NCI-H446 (cell line): ENCODE measurements around the gene CDH6.

ENCODE experiments used
- DNase-seq, 2 experiments: peaks; one replicate each; lab custom pipeline; 2025; lab: John Stamatoyannopoulos, UW

Gene CDH6

GRCh38 chr5:31193591-31194467 lies at the start of gene CDH6:
TSS of gene CDH6 (plus strand) at chr5:31193686. CDS start at chr5:31267474, 73,788 bp downstream.
- DNase-seq: no peak

DNA sequence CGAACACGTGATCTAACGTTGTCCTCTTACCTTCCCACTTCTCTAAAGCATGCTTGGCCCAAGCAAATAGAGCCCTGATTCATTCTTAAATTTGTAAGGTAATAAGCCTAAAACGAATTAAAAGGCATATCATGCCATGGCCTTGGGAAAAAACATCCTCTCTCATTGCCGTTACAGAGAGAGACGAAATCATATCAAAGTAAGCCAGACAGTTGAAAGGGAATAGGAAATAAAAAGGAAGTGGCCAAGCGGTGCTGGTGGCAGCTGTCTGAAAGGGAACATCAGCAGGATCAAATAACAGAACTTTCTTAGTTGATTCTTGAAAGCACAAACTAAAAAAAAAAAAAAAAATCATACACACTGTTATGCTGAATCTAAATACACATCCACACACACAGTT lies 49.1 kb upstream of the CDH6 start:
- no peak for DNase-seq

GRCh38 chr5:31148959-31149475 lies 44.5 kb upstream of the CDH6 start:
- no peak for DNase-seq

- no peak for DNase-seq
Observed at GRCh38 chr5:31153521-31153920, 40.0 kb upstream of the CDH6 start.

DNA sequence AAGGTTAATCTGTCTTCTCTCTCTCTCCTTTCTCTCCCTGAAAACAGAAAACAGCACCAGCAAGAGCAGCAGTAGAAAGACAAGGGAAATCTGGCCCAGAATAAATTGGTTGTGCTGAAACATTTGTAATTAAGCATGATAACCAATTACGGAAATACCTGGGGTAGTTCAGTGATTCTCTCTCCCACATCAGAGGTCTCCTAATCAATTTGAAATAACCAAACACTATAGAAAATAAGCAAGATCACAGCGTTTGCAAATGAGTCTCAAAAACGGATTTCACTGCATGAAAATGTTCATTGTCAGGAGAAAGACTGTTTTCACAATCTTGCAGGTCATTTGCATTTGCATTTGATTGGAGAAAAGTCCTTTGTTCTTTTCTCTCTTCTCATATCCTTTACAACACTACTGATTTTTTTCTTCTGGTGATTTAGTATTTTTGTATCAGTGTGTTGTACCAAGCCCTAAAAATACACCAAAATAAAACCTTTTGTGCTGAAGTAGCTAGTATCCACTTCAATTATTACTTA lies 36.8 kb upstream of the CDH6 start:
- DNase-seq: no peak

GRCh38 chr5:31157720-31158119 lies 35.8 kb upstream of the CDH6 start:
- no peak for DNase-seq

DNA sequence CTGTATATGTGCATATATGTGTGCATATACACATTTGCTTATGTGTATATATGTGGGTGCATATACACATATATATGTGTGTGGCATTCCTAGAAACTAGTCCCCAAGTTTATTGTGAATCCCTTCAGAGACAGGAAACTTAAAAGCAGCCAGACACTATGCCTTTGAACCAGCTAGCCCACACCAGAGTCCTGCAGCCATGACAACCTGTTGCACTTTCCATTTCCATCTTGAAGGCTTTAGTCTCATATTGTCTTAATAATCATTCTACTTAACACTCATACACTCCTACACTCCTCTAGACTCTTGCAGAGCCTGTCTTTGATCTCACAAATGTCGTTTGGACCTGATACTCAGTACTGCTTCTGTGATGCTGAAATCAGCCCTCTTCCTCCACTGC lies 34.8 kb upstream of the CDH6 start:
- DNase-seq: no peak

- no peak for DNase-seq
Observed at GRCh38 chr5:31161781-31162181, 31.7 kb upstream of the CDH6 start.

GRCh38 chr5:31165729-31166128 lies 27.8 kb upstream of the CDH6 start:
- no peak for DNase-seq

GRCh38 chr5:31169379-31169778 lies 24.1 kb upstream of the CDH6 start:
- no peak for DNase-seq

GRCh38 chr5:31172881-31173280 lies 20.6 kb upstream of the CDH6 start:
- DNase-seq: no peak

DNA sequence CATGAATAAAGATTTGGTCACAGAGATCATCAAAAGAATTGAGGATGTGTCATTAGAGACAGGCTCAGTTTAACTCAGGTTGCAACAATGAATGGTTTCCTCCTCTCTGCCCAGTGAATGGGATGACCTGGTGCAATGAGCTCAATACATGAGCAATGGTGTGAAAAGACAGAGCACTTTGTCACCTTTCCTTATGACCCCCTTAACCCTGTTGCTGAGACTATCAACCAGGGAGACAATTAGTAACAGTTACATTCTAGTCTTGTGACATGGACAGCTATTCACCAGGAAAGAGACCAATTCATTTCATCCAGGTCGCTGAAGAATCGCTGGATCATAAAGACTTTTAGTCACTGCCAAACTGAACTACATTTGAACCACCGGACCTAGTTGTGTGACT lies 19.9 kb upstream of the CDH6 start:
- no peak for DNase-seq

DNA sequence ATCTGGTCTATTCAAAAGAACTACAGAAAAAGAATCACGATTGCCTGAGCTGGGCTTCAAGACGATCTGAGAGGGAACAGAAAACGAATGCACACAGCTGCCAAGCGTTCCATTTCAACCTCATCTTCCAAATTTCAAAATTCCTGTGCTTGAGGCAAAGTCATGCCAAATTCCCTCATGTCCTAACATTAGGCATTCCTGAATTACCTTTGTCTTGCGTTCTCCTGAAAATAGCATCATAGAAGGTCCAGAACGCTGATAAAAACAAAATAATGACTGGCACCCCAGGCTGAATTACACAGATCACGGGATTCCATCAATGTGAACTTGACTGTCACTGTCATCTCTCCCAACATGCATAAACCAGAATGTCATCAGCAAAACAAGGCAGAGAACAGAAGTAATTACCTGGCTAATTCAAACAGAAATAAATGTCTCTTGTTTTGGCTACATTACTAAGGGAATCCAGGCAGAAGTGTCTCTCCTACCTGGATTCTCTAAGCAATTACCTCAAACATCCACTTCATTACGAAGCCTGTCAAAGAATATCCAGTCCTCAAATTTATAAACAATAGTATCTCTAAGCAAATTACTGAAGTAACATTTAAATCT lies 12.0 kb upstream of the CDH6 start:
- DNase-seq: no peak

DNA sequence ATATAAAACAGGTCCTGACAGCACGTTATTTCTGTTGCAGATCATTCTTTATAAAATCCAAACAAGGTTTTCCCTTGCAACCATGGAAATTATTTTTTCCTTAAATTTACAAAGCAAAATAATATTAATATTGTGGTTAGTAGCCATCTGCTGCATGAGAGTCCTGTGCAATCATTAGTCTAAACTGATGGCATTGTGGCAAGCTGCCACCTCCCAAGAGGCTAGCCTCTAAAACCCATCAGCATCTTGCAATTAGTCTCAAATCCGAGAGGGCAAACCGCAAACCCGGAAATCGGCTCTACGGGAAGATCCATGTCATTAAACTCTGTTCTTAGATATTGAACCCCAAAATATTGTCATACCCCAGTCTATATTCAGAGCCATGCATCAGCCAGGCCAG lies 11.3 kb upstream of the CDH6 start:
- DNase-seq: peak; percentile 38 to 64

DNA sequence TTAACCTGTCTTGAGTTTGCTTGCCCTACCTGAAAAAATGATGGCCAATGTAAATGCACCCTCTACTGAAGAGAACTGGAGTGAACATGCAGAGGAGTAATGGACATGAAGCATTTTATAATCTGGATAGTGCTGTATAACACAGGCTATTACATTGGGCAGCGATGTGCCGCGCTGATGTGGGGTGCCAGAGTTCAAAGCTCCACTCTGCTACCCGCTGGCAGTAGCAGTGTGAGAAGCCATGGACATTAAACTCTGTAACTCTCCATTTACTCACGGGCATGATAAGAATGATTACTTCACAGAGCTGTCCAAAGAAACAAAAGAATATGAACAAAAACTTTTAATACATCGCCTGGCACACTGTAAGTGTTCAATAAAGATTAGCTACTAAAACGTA lies 7.5 kb upstream of the CDH6 start:
- DNase-seq: no peak

GRCh38 chr5:31186672-31187267 lies 6.7 kb upstream of the CDH6 start:
- DNase-seq: peak; percentile 6 to 75

DNA sequence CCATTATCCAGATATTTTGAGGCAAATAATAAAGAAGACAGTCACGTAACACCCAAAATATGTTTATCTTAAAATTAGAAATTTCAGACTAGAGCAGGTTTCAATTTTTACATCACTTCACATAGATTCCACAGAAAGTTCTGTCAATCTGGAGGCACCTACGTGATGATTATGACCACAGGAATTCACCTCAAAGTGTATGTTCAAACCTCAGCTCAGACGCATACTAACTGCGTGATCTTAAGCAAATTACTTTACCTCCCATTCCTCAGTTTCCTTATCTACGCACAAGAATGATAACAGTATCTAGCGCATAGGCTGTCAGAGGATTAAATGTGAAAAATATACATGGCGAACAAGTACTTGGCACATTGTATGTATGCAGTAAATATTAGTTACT lies 5.9 kb upstream of the CDH6 start:
- no peak for DNase-seq

- DNase-seq: no peak
Observed at GRCh38 chr5:31192442-31192841, 1.0 kb upstream of the CDH6 start.

GRCh38 chr5:31193116-31193515 lies 370 bp upstream of the CDH6 start:
- no peak for DNase-seq

DNA sequence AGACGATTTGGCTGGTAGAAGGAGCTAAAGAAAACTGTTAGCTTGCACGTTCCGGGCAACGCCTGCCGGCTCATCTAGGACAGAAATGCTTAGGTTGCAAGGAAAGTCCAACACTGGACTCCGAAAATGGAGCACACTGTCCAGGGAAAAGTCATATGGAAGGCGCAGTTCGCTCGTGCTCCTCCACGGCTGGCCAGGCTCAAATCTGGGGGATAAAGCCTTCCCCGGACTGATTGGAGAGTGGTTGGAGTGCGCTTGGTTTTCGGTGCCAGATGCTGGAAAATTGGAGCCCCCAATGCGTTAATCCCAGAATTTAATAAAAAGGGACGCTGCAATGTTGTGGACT lies 955 bp downstream of the CDH6 start:
- DNase-seq: no peak

DNA sequence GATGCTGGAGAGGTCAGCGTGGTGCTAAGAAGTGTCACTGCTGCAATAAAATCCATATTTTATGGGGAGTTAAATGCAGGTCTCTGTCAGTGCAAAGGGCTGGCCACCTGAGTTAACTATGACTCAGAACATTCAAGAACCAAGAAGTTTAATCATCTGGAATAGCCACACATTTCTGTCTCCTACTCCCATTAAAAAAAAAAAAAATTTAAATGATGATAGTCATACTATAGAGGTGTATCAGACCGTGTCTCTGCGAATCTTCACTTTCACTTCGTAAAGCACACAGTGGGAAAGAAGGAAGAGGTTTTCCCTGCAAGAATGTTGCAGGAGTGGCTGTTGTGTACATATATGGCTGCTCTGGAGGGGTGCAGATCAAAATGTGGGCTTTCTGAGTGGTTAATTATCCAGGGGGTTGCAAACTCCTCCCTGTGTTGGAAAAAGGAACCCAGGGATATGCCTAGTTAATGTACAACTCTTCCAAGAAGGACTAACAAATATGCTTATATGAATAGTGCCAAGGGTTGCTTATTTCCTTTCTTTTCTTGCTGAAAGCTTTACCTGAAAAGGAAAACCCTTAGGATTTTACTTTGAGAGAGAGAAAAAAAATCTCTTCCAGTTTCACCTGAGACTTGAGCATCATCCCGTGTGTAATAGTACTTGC lies 1.5 kb downstream of the CDH6 start:
- no peak for DNase-seq

GRCh38 chr5:31196309-31196708 lies 2.8 kb downstream of the CDH6 start:
- no peak for DNase-seq
